Measurements from ENCODE around the gene CLCN7. TPM values are rescaled to one million over a fixed set of nuclear protein-coding genes. Genes with fewer than 3 reads are reported as not detected.
A peak's percentile ranks its signal among the peaks of the same experiment; 100 is the strongest.

Gene CLCN7
- polyA plus RNA-seq, 3 donors: 53.4 to 61.1 (median 59.1) TPM

DNA sequence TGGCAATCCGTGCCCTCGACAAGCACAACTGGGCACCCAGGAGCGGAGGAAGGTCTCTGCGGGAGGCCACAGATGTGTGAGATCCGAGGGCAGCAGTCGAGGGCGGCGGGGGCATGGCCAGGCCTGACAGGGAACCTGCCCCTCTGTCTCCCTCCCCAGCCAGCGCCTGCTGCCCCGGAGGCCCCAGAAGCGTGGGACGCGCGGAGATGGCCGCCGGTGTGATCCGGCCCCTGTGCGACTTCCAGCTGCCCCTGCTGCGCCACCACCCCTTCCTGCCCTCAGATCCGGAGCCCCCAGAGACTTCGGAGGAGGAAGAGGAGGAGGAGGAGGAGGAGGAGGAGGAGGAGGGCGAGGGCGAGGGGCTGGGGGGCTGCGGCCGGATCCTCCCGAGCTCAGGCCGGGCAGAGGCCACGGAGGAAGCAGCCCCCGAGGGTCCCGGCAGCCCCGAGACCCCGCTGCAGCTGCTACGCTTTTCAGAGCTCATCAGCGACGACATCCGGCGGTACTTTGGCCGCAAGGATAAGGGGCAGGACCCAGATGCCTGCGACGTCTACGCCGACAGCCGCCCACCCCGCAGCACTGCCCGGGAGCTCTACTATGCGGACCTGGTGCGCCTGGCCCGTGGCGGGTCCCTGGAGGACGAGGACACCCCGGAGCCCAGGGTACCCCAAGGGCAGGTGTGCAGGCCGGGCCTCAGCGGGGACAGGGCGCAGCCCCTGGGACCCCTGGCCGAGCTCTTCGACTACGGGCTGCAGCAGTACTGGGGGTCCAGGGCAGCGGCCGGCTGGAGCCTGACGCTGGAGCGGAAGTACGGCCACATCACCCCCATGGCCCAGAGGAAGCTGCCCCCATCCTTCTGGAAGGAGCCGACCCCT, 42.2 kb downstream of the CLCN7 start:
- DNase-seq: no peak

DNA sequence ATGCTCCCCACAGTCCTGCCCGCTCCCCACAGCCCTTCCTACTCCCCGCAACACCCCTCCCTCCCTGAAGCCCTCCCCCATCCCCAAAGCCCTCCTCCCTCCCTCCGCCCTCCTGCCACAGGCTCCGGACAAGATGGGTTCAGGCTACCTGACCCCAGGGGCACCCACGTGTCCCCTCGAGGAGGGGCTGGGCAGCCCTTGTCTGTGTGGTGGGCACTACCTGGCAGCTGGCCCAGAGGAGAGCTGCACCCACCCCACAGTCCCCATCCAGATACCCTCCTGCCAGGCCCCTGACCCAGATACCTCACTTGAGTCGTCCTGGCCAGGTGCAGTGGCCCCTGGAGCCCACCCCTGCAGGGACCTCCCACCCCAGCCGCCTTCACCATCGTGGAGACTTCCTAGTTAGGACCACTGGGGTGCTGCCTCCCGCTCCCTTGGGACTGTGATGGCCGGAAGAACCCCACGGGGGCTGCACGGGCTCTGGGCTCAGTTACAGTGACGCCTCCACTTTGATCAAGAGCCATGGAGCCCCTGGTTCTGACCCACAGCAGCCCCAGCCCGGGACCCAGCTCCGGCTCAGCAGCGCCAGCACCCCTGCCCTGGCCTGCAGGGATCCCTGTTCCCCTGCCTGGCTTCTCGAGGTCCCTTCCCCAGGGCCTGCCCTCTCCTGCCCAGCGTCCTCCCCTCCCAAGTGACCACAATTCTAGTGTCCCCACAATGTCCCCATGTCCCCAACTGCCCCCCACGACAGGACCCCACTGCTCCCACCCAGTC, 43.1 kb downstream of the CLCN7 start:
- DNase-seq: no peak

DNA sequence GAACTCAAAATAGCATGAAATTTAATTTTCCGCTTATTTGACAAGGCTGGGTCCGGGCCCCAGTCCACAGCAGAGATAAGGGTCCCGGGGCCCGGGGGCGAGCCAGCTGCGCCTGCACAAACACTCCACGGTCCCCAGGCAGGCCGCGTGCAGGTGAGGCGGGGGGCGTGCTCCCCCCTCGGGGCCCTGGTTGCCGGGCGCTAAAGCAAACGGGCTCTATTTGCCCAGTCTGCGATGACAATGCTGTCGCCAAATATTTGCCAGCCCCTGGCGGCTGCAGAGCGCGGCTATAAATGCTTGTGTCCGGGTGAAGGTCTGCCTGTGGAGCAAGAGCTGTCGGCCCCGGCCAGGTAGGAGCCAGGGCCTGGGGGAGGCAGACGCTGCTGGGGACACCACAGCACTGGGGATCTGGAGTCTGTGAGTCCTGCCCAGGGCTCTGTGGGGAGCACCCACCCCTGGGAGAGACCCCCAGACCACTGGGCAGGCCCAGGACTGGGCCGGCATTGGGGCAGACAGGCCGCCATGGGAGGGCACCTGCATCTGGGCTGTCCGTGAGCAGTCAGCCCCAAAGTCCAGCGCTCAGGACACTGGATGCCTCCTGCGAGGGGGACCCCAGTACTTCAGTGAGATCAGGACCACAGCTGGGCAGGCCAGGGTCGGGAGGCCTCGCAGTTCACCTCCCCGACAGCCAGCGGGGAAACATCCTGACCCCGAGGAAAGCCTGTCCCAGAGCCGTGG, 43.9 kb downstream of the CLCN7 start, which contains the start of gene PERCC1:
Gene PERCC1, plus strand, starts transcription at position 320 of the 738 bp plus-strand sequence. CDS start 1,516 bp downstream, outside the sequence.
- DNase-seq: no peak

DNA sequence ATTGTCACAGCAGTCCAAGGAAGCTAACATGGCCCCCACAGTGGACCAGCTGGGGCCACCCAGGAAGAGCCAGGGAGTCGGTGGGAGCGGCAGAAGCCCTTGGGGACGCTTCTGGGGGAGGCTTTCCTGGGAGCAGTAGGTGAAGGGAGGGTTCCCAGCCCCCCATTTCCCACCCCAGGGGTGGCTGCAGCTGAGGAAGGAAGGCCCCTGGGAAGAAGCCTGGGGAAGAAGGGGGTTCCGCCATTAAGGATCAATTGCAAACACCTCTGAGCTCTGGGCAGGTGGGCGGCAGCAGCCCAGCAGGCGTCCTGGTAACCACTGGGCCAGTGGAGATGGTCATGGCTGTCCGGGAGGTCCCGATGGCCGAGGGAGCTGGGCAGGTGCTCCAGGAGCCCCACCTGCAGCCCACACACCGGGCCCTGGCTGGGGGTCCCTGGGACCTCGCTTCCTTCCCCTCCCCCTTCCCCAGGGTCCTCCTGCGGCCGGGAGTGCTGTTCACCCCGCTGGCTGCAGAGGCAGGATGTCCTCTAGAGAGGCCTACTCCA, 44.5 kb downstream of the CLCN7 start:
- DNase-seq: no peak

DNA sequence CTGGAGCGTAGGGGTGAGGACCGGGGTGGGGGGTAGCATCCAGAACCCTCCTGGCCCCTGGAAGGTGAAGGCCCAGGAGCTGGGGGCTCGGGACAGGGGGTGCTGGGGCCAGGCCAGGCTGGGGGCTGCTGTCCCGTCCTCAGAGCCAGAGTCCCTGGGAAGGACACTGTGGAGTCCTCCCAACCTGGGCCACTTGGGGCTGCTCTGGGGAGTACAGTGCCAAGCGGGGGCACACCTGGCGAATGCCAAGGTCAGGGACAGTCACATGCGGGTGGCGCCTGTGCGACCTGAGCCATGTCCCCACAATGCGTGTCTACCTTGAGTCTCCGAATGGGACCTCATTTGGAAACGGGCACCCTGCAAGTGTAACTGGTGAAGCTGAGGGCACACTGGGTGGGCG, 45.2 kb downstream of the CLCN7 start:
- no peak for DNase-seq

DNA sequence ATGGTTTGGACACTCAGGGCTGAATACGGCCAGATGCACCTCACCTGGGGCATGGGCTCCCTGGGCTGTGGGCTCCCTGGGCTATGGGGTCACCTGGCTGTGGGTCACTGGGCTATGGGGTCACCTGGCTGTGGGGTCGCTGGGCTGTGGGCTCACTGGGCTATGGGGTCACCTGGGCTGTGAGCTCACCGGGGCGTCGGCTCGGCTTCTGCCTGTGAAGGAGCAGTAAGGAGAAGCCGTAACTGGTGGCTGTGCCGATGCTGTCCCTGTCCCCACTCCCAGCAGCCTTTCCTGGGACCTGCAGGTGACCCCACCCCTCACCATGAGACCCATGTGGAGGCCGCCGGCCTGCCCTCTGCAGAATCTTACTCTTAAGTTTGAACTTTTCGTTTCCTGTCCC, 45.8 kb downstream of the CLCN7 start:
- no peak for DNase-seq

DNA sequence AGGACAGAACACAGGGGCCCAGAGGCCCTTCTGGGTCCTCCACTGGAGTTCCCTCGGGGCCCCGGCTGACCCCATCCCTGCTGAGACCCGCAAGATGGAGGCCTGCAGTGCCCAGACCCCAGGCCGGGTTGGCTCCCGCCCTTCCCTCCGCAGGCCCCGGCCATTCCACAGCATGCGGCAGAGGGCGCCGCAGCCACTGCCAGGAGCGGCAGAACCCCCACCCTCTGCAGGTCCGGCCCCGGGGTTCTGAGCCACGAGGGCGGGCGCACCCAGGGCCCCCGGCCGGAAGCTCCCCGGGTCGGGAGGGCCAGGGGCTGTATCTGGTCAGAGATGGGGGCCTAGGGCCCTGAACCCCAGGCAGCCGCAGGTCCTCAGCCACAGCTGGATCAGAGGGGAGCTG, 46.3 kb downstream of the CLCN7 start:
- no peak for DNase-seq

DNA sequence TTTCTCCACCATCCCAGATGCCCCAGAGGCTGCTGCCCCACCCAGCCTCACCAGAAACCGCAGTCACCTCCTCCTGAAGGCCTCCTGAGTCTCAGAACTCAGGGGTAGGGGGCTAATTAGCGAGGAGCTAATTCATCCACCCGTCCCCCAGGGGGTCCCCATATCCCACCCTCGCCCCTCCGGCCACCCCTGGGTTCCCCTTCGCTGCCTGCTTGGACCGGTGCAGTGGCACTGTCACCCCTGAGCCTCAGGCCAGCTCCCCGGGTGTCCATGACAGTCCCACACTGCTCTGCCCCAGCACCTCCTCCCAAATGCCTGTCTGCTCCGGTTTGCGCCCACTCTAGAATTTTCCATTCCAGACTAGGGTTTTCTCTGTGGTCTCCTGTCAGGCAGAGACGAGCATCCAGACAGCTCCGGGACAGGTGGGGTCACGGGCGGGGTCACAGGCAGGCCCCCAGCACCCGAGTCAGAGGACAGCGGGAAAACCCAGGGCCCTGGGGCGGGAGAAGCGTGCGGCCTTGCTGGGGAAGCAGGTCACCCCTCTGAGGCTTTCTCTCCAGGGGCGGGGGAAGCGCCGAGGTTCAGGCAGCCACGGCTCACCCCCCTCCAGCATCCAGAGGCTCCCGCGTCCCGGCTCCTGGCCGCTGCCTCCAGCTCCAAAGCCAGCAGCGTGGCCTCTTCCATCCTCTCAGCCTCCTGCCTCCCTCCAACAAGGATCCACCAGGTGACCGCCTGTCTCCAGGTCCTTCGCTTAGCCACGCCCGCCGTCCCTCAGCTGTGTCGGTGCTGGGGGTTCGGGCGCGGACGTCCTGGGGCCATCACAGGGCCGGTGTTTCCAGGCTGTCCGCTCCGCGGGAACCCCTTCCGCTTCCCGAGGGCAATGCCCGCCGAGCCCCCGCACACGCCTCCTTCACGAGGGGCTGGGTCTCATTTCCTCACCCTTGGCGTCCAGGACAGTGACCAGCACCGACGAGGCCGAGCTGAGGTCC, 47.1 kb downstream of the CLCN7 start:
- no peak for DNase-seq

DNA sequence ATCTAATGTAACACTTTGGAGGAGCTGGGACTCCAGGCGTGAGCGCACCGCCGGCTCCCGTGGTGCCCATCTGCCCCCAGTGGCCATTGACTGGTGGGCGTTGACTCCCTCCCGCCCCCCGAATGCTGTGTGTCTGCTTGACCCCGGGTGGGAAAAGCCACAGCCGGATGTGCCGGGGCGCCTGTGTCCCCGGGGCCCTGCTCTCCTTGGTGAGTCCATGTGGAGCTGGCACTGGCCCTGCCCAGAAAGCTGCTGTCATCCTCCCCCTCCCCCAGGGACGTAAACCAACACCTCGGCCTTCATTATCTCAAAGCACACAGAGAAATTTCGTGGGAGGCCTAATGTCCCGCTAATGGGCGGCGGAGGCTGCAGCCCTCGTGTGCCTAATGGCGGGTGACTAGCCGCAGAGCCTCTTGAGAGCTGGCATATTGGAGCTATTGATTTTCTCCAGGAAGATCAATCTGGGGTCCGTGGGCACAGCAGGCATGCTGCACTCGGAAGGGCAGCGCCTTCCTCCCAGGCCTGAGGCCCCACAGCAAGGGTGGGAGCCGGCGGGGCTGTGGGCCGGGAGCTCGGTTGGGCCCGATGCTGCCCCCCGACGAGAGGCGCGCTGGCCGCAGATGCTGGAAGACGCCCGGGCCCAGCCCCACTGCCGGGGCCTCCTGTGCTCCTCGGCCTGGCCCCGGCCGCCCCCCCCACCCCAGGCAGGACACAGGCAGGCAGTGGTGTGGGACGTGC, 47.9 kb downstream of the CLCN7 start:
- DNase-seq: peak; percentile 71

DNA sequence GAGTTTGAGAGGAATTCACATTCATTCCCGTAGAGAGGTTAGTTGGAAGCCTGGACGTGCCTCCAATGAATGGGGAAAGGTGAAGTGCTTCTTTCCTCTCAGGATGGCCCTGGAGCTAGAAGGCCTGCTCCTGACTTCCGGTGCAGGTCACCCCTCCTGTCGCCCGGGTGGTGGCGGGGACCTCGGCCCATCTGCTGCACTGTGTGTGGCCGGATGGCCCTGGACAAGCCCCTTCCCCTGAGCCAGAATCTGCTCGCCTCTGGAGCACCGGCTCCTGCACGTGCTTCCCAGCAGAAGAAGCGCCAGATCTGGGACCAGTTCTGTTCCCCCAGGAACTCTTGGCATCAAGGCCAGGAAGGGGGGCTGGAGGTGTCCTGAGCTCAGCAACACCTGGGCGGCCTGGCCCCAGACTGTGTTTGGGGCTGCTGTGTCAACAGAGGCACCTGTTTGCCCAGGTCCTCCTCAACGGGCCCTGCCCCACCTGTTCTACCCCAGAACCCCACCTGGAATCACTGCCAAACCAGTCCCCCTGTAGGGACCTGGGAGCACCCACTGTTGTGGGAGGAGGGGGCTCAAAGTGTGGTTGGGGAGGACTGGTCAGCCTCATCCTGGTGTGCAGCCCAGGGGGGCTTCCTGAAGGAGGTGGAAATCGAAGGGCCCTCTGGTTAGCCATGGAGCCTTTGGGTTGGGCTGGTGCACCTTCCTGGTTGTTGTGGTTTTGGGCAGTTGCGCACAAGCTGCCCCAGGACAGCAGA, 49.0 kb downstream of the CLCN7 start:
- DNase-seq: no peak

DNA sequence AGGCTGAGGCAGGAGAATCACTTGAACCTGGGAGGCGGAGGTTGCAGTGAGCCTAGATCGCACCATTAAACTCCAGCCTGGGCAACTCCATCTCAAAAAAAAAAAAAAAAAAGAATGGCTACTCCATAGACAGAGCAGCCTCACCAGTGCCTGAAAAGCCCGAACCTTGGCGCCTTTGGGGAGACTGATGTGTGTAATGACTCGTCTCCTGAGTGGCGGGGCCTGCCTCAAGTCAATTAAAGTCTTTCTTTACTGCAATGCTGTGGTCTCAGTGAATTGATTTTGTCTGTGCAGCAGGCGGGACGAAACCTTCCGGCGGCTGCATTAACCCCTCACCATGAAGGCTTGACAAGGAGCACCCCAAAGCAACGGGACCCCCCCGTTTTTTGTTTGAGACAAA, 50.8 kb downstream of the CLCN7 start:
- no peak for DNase-seq

DNA sequence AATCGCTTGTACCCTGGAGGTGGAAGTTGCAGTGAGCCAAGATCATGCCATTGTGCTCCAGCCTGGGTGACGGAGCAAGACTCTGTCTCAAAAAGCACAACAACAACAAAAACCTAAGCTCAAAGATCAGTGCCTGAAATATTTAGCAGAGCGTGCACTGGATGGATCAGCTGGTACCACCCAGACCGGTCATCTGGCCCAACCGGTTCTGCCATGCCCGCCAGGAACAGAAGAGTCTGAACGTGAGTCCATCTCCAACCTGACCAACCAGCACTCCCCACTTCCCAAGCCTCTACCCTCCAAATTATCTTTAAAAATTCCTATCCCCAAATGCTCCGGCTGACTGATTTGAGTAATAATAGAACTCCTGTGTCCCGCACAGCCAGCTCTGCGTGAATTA, 52.8 kb downstream of the CLCN7 start:
- DNase-seq: no peak

DNA sequence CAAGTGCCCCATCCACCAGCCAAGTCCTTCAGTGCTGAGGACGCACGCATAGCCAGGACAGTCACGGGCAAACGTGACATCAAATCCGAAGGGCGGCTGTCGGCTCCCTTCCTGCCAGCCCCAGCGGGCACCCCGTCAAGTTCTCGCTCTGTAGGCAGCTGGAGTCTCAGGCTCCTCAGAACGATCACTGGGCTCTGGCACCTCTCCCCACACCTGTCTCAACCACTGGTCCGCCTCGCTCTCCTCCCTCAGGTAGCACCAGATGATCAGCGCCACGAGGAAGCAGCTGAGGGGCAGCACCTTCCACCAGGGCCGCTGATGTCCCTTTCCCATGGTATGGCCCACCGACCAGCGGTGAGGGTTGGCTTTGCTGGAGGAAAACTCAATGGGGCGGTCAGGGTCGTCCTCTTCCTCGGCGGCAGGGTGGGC, 54.7 kb downstream of the CLCN7 start:
- no peak for DNase-seq

DNA sequence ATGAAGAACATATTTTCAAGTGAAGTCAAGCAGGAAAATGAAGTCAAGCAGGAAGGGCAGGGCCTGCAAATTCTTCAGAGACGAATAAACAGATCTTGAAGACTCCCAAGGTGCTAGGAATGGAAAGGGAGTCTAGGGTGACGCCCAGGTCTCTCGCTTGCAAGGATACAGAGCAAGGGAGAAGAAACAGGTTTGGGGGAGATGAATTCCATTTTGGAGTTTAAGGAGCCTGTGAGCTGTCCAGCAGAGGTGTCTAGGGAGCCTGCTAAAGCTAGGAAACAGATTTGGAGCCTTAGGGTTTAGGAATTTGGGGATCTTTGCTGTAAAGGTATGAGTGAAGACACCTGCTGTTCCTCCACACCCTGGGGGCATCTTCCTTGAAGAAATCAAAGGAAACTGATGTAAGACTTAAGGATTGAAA, 58.3 kb downstream of the CLCN7 start:
- DNase-seq: no peak

DNA sequence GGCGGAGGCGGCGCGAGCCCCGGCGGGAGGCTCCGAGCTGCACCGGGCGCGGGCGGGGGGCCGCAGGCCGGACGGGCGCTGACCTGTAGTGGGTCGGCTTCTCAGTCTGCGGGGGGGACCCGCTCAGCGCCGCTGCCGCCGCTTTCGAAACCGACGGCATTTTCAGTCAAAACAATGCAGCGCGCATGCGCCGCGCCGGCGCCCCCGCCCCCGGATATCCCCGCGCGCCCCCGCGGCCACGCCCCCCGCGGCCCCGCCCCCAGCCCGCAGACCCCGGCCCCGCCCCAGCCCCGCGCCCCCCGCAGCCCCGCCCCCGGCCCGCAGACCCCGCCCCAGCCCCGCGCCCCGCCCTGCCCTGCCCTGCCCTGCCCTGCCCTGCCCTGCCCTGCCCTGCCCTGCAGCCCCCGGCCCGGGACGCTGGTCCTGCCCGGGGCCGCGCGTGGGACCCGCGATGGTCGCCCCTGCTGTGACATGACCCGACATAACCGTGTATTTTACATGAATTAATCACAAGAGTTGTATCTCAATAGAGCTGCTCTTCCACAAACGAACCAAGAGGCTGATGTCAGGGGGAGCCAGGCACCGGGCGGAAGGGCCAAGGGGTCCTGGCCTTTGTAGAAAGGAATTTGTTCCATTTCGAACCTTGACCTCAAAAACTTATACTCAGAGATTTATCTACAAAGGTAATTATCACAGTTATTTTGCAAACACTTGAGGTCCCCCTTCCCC, 60.1 kb downstream of the CLCN7 start, which contains the start of gene UNKL:
Gene UNKL, minus strand, starts transcription at position 173 of the 729 bp plus-strand sequence. Its CDS starts 13 bp downstream, at position 160.
- DNase-seq: no peak

DNA sequence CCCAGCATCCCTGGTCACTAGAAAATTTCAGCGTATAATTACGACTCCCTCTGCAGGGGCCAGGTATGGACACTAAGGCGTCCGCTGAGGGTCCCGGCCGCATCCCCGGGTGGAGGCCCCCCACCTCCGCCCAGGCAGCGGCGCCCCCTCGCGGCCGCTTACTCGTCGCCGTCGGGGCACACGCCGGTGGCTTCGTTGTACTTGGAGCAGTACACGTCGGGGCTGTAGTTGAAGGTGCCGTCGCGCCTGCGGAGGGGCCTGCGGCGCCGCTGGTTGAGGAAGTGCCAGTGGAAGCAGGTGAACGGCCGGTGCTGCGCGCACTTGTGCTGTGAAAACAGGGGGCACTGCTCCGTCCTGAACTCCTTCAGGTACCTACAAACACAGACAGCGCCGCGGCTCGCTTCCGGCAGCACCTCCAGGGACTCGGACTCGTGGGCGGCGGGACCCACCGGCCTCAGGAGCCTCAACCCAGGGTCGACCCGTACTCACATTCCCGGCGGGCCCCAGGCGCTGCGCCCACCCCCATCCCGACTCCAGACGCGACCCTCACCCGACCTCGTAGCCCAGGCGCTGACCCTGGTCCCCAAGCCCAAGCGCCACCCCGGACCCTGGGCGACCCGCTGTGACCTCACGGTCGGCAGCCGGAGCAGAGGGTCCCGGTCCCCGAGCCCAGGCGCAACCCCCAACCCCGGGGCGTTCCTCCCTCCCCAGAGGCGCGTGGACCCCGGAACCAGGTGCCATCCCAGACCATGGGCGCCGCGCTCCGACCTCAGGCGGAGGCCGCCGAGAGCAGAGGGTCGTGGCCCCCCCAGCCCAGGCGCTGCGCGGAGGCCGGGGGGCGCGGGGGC, 60.9 kb downstream of the CLCN7 start:
- peak; percentile 67 for DNase-seq

DNA sequence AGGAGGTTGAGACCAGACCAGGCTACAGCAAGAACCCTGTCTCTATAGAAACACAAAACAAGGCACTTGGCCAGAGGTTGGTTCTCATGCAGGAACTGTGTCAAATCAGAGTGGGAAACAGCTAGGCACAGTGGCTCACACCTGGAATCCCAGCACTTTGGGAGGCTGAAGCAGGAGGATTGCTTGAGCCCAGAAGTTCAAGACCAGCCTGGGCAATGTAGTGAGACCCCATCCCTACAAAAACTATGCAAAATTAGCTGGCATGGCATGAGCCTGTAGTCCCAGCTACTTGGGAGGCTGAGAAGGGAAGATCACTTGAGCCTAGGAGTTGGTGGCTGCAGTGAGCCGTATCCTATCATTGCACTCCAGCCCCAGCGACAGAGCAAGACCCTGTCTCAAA, 62.0 kb downstream of the CLCN7 start:
- DNase-seq: no peak

Measured in renal pelvis (tissue), 4 donors.